Heart left ventricle (tissue), 13 donors: Measurements from ENCODE around the gene ZFAND3.

Source experiments
- CTCF ChIP-seq, 12 donors: fragments of 200-600 bp; sonication (generic) in 4 of 12; IDR thresholded peaks; one replicate each; pipeline versions ENCODE4 v1.5.0 to v1.8.0; 2018 to 2022; ENCODE audit warnings: antibody characterized with exemption in 12 of 12, mild to moderate bottlenecking in 5 of 12
- POLR2A ChIP-seq, 2 donors: fragments of 450-650 bp; IDR thresholded peaks; one replicate each; pipeline ENCODE4 v1.6.1; 2017; ENCODE audit warnings: antibody characterized with exemption in 2 of 2, mild to moderate bottlenecking in 2 of 2, moderate library complexity in 2 of 2
- donor health status: ischemic (EF 13 %, LVEDD 7.1; RV severe dilation, severe dysfunction).
- donor health status: DM: no; HTN: yes; CAD: no.
- donor health status: DM: no; HTN: no; CAD: no.
- donor health status: ischemic (EF 25% LVEDD 6.9; RV normal size, moderate dysfunction).
- donor health status: ischemic (EF 25% LVEDD 5.7; RV mildly dilated, moderate dysfunction).
- donor health status: ischemic (EF 35%, LVEDD 5.7; RV mildly dilated, moderate dysfunction).
- donor health status: nonischemic (EF 11% LVEDD 7.7; RV severe dilation, severe dysfunction).
- donor health status: DM: yes; HTN: yes; CAD: no.
- donor health status: PGD.
- donor health status: ischemic (EF 29% LVEDD 5.4; RV normal size, mild dysfunction).
- donor health status: nonischemic (EF 23%, LVEDD 6.1; RV moderate dilation, normal function).

GRCh38 chr6:37915463-37915862 is 95.9 kb downstream of the ZFAND3 start:
- TF ChIP-seq CTCF (IDR thresholded peaks at IDR 0.05) (no peak), POLR2A (IDR thresholded peaks at IDR 0.05) (no peak)
